HCT116 (cell line): ENCODE data around the gene CCDC195. TPM values are rescaled to one million over a fixed set of nuclear protein-coding genes. Genes with fewer than 3 reads are reported as not detected.

Experiments
- ATAC-seq: fragments of 200-7000 bp; cut with Tn5 transposase; 2 replicates; pipeline ENCODE4 v1.9.1; 2020; ENCODE audit warnings: mild to moderate bottlenecking, moderate library complexity
- Bru-seq: library from RNA; stranded (reverse); fragments of 400-500 nt; gene quantifications from one replicate; lab custom pipeline; 2021; lab: Mats Ljungman, UMichigan
- BruChase-seq, 2 experiments: library from RNA; stranded (reverse); fragments of 400-500 nt; gene quantifications; one replicate each; lab custom pipeline; 2021; lab: Mats Ljungman, UMichigan
- BruUV-seq: library from RNA; stranded (reverse); fragments of 400-500 nt; replicated peaks from 2 replicates; lab custom pipeline; 2021; lab: Mats Ljungman, UMichigan
- CTCF ChIA-PET: fragments of 300-600 bp; sonication (Branson Sonifier 250); formaldehyde crosslinking; loops from one replicate; lab custom pipeline; 2021; ENCODE audit warnings: antibody characterized with exemption; lab: Charles Lee
- POLR2A ChIA-PET: fragments of 300-600, 350-600 bp; sonication (Branson Sonifier 250); formaldehyde crosslinking; loops from one replicate; lab custom pipeline; 2021; ENCODE audit warnings: antibody characterized with exemption; lab: Charles Lee
- RAD21 ChIA-PET, 2 experiments: fragments of 300-600 bp; sonication (Branson Sonifier 250); formaldehyde crosslinking; loops; one replicate each; lab custom pipeline; 2023; ENCODE audit warnings: low total read pairs in 2 of 2; ENCODE audit not compliant: uncharacterized antibody in 2 of 2, unreplicated experiment in 2 of 2, low non-redundant PET in 1 of 2; lab: Charles Lee
- DNase-seq: peaks from one replicate; pipeline ENCODE4 v3.0.0-alpha.2; 2010; ENCODE audit warnings: low read depth, low spot score
- H2AFZ ChIP-seq: fragments of 200-600 bp; shearing (Covaris generic), sonication (generic); 2 replicates; pipeline ENCODE4 v1.6.1; 2017; ENCODE audit warnings: low read depth, mixed run types, mixed read lengths, antibody characterized with exemption, low read length; ENCODE audit not compliant: poor library complexity, severe bottlenecking
- H3K27ac ChIP-seq: 2 replicates; pipeline ENCODE4 v1.5.1; 2012; ENCODE audit warnings: low read depth, low read length
- H3K27me3 ChIP-seq: fragments of 200-600 bp; sonication (generic); 2 replicates; pipeline ENCODE4 v1.6.1; 2016; ENCODE audit warnings: mixed run types, low read length, mixed read lengths; ENCODE audit not compliant: insufficient read depth
- H3K36me3 ChIP-seq, 2 experiments: fragments of 200-500 bp in 1 of 2; fragments of 200-600 bp in 1 of 2; sonication (Bioruptor generic) in 1 of 2; sonication (generic) in 1 of 2; 2 replicates each; pipeline versions ENCODE4 v1.5.1 to v1.6.1; 2014 to 2016; ENCODE audit warnings: low read length in 2 of 2, inconsistent platforms in 1 of 2, mixed read lengths in 1 of 2, mixed run types in 1 of 2; ENCODE audit not compliant: insufficient read depth in 2 of 2, control insufficient read depth in 1 of 2
- H3K4me1 ChIP-seq, 2 experiments: fragments of 200-600 bp in 1 of 2; sonication (generic) in 1 of 2; 2 replicates each; pipeline versions ENCODE4 v1.5.1 to v1.6.1; 2012 to 2017; ENCODE audit warnings: low read length in 2 of 2, inconsistent platforms in 1 of 2, mild to moderate bottlenecking in 1 of 2, mixed read lengths in 1 of 2, mixed run types in 1 of 2, moderate library complexity in 1 of 2; ENCODE audit not compliant: insufficient read depth in 2 of 2, control insufficient read depth in 1 of 2
- H3K4me2 ChIP-seq: fragments of 200-600 bp; sonication (generic); 2 replicates; pipeline ENCODE4 v1.6.1; 2017; ENCODE audit warnings: mixed run types, low read length, mixed read lengths
- H3K4me3 ChIP-seq, 2 experiments: fragments of 200-600 bp in 1 of 2; sonication (generic) in 1 of 2; replicated peaks in 1 of 2; 2 replicates each; pipeline ENCODE4 v1.5.1; 2011 to 2016; ENCODE audit warnings: low read length in 2 of 2, control low read depth in 1 of 2, low read depth in 1 of 2, mild to moderate bottlenecking in 1 of 2, mixed read lengths in 1 of 2, mixed run types in 1 of 2
- H3K79me2 ChIP-seq: fragments of 200-600 bp; sonication (generic); 2 replicates; pipeline ENCODE4 v1.6.1; 2017; ENCODE audit warnings: mild to moderate bottlenecking, mixed run types, low read length, moderate library complexity, mixed read lengths; ENCODE audit not compliant: insufficient read depth
- H3K9ac ChIP-seq: fragments of 200-600 bp; sonication (generic); 2 replicates; pipeline ENCODE4 v1.6.1; 2016; ENCODE audit warnings: low read length, mixed read lengths
- H3K9me2 ChIP-seq: fragments of 200-600 bp; sonication (generic), shearing (Covaris generic); 2 replicates; pipeline ENCODE4 v1.6.1; 2017; ENCODE audit warnings: mixed run types, mild to moderate bottlenecking, moderate library complexity; ENCODE audit not compliant: insufficient read depth
- H3K9me3 ChIP-seq, 2 experiments: fragments of 200-500 bp in 1 of 2; fragments of 200-600 bp in 1 of 2; sonication (Bioruptor generic) in 1 of 2; sonication (generic) in 1 of 2; 2 replicates each; pipeline ENCODE4 v1.6.1; 2014 to 2017; ENCODE audit warnings: low read length in 2 of 2, mixed read lengths in 2 of 2, inconsistent platforms in 1 of 2, low read depth in 1 of 2, mild to moderate bottlenecking in 1 of 2, mixed run types in 1 of 2, moderate library complexity in 1 of 2; ENCODE audit not compliant: control insufficient read depth in 1 of 2, insufficient read depth in 1 of 2
- H4K20me1 ChIP-seq: fragments of 200-600 bp; sonication (generic), shearing (Covaris generic); 2 replicates; pipeline ENCODE4 v1.6.1; 2017; ENCODE audit warnings: mixed run types, mild to moderate bottlenecking, moderate library complexity; ENCODE audit not compliant: insufficient read depth
- ATF3 ChIP-seq: IDR thresholded peaks from 2 replicates; pipeline ENCODE4 v1.6.1; 2012
- CEBPB ChIP-seq: IDR thresholded peaks from 2 replicates; pipeline ENCODE4 v1.6.1; 2012; ENCODE audit warnings: low read depth
- EGR1 ChIP-seq: IDR thresholded peaks from 2 replicates; pipeline ENCODE4 v1.6.1; 2012; ENCODE audit warnings: low read depth
- ELF1 ChIP-seq: IDR thresholded peaks from 2 replicates; pipeline ENCODE4 v1.6.1; 2012; ENCODE audit warnings: low read depth, borderline replicate concordance
- EZH2 ChIP-seq: fragments of 200-600 bp; sonication (generic); IDR thresholded peaks from 2 replicates; pipeline ENCODE4 v1.6.1; 2017; ENCODE audit warnings: antibody characterized with exemption, mixed run types
- JUND ChIP-seq: IDR thresholded peaks from 2 replicates; pipeline ENCODE4 v1.6.1; 2012
- MAX ChIP-seq: IDR thresholded peaks from 2 replicates; pipeline ENCODE4 v1.6.1; 2012
- POLR2A ChIP-seq: IDR thresholded peaks from 2 replicates; pipeline ENCODE4 v1.7.0; 2011; ENCODE audit warnings: borderline replicate concordance; ENCODE audit not compliant: insufficient read depth, insufficient read length; ENCODE audit errors: extremely low read depth
- POLR2AphosphoS5 ChIP-seq: IDR thresholded peaks from 2 replicates; pipeline ENCODE4 v1.6.1; 2011; ENCODE audit warnings: mild to moderate bottlenecking, low read depth, low read length, moderate library complexity
- REST ChIP-seq: IDR thresholded peaks from 2 replicates; pipeline ENCODE4 v1.6.1; 2012; ENCODE audit warnings: low read depth
- SRF ChIP-seq: IDR thresholded peaks from 2 replicates; pipeline ENCODE4 v1.6.1; 2012; ENCODE audit warnings: low read depth
- TCF7L2 ChIP-seq: IDR thresholded peaks from 2 replicates; pipeline ENCODE4 v1.7.0; 2011; ENCODE audit warnings: borderline replicate concordance, inconsistent platforms; ENCODE audit not compliant: insufficient read depth, insufficient read length; ENCODE audit errors: extremely low read depth
- ZFX ChIP-seq: fragments of 450-650 bp; IDR thresholded peaks from 2 replicates; pipeline ENCODE4 v1.6.1; 2017
- ZNF274 ChIP-seq: fragments of 200-500 bp; sonication (Bioruptor generic); IDR thresholded peaks from 2 replicates; pipeline ENCODE4 v1.6.1; 2014; ENCODE audit warnings: mild to moderate bottlenecking, low read depth, low read length, inconsistent platforms
- intact Hi-C: fragments of 100-400 bp; cut with micrococcal nuclease; formaldehyde crosslinking; loops from 2 replicates; pipeline ENCODE4 v1.10.0; 2022
- long read RNA-seq: library from polyadenylated mRNA; unstranded; transcript quantifications from one replicate; pipeline ENCODE4 v2.0.0, GENCODE V29; 2021; ENCODE audit not compliant: unreplicated experiment
- polyA plus RNA-seq: library from polyadenylated mRNA; unstranded; fragments of >200 nt; gene quantifications from 2 replicates; pipeline ENCODE4 v1.2.1, GENCODE V29; 2012; ENCODE audit warnings: missing spikeins
- total RNA-seq: library from RNA; stranded (reverse); gene quantifications from one replicate; pipeline ENCODE4 v1.2.1, GENCODE V29; 2021; ENCODE audit not compliant: unreplicated experiment

CCDC195 gene
- not detected for total RNA-seq
- not detected in 2 replicates for polyA plus RNA-seq
- not detected for Bru-seq, nascent RNA
- not detected for BruChase-seq, experiment 1, labeled RNA remaining after a 6-hour chase
- BruChase-seq, experiment 2, labeled RNA remaining after a 2-hour chase = not detected
- long read RNA-seq = 0 reads

- Histone ChIP-seq H3K9ac (no peak within 1 kb of the TSS), H4K20me1 (no peaks in the 10 kb centered on the region), H3K9me3 (no peaks in the 10 kb centered on the region), H3K4me2 (no peak within 1 kb of the TSS), H2AFZ (no peak within 1 kb of the TSS), H3K79me2 (no peaks in the 10 kb centered on the region), H3K4me1 (no peaks in the 10 kb centered on the region), H3K4me3 (no peak within 1 kb of the TSS), H3K36me3 (no peaks in the 10 kb centered on the region), H3K27ac (no peak within 1 kb of the TSS), H3K27me3 (no peaks in the 10 kb centered on the region), H3K9me2 (no peaks in the 10 kb centered on the region; the same call in 1 of the 2 replicates)
- no peak for DNase-seq
- POLR2A ChIA-PET = no interaction called here
- no peak for ATAC-seq
- CTCF ChIA-PET = no interaction called here
- RAD21 ChIA-PET = no interaction called here
- no TSS peak for BruUV-seq
- intact Hi-C loops = no loop called here
- TF ChIP-seq SRF (no peak), ZFX (no peak), TCF7L2 (no peak), EGR1 (no peak), EZH2 (no peak), JUND (no peak), ELF1 (no peak), ATF3 (no peak), ZNF274 (no peak), POLR2A (no peak), POLR2AphosphoS5 (no peak), MAX (no peak), CEBPB (no peak), REST (no peak)
Measured at GRCh38 chr2:224716201-224716600, at the start of gene CCDC195. Gene CCDC195, minus strand, starts transcription at chr2:224716365. Its CDS starts 0 bp downstream, at chr2:224716365.
